Common myeloid progenitor, CD34-positive (primary cell): Measurements from ENCODE around the gene MAP3K12.
A peak's percentile ranks its signal among the peaks of the same experiment; 100 is the strongest.

Experiments used
- CTCF ChIA-PET: fragments of 350-600 bp; sonication (Branson Sonifier 250); formaldehyde crosslinking; loops from one replicate; lab custom pipeline; 2021; ENCODE audit warnings: antibody characterized with exemption; lab: Charles Lee
- POLR2A ChIA-PET: fragments of 350-600 bp; sonication (Branson Sonifier 250); formaldehyde crosslinking; loops from one replicate; lab custom pipeline; 2021; ENCODE audit warnings: antibody characterized with exemption; lab: Charles Lee
- DNase-seq, 3 donors: peaks; one replicate each; pipeline versions ENCODE4 v3.0.0 to v3.0.0-alpha.2; 2013
- H3K27ac ChIP-seq, 2 experiments: 1 replicate in 1 of 2; 2 replicates in 1 of 2; pipeline ENCODE4 v1.7.0; 2013; ENCODE audit warnings: inconsistent platforms in 2 of 2, low read length in 2 of 2, mild to moderate bottlenecking in 2 of 2, low read depth in 1 of 2, moderate library complexity in 1 of 2; ENCODE audit not compliant: severe bottlenecking in 2 of 2, insufficient read depth in 1 of 2, poor library complexity in 1 of 2
- H3K27me3 ChIP-seq, 5 experiments: replicated peaks in 2 of 5; 1 replicate in 3 of 5; 2 replicates in 2 of 5; pipeline versions ENCODE4 v1.6.1 to v1.7.0; 2013; ENCODE audit warnings: low read length in 4 of 5, mild to moderate bottlenecking in 2 of 5, moderate library complexity in 2 of 5, inconsistent platforms in 1 of 5; ENCODE audit not compliant: insufficient read depth in 5 of 5, control insufficient read depth in 4 of 5
- H3K36me3 ChIP-seq, 4 experiments: 1 replicate in 2 of 4; 2 replicates in 2 of 4; pipeline versions ENCODE4 v1.6.1 to v1.7.0; 2013; ENCODE audit warnings: low read length in 3 of 4, control low read depth in 1 of 4, mild to moderate bottlenecking in 1 of 4; ENCODE audit not compliant: control insufficient read depth in 4 of 4, insufficient read depth in 4 of 4
- H3K4me1 ChIP-seq, 4 experiments: 1 replicate in 3 of 4; 2 replicates in 1 of 4; pipeline versions ENCODE4 v1.6.1 to v1.7.1; 2013; ENCODE audit warnings: low read length in 3 of 4, mild to moderate bottlenecking in 3 of 4, control low read depth in 1 of 4, inconsistent platforms in 1 of 4, moderate library complexity in 1 of 4; ENCODE audit not compliant: control insufficient read depth in 4 of 4, insufficient read depth in 4 of 4; ENCODE audit errors: control extremely low read depth in 1 of 4
- H3K4me3 ChIP-seq, 7 experiments: 1 replicate in 4 of 7; 2 replicates in 3 of 7; pipeline versions ENCODE4 v1.5.1 to v1.7.0; 2013; ENCODE audit warnings: mild to moderate bottlenecking in 7 of 7, low read length in 6 of 7, moderate library complexity in 6 of 7, inconsistent platforms in 2 of 7, low read depth in 2 of 7, control low read depth in 1 of 7; ENCODE audit not compliant: insufficient read depth in 4 of 7, control insufficient read depth in 1 of 7; ENCODE audit errors: extremely low read depth in 1 of 7
- H3K9me3 ChIP-seq, 5 experiments: 1 replicate in 4 of 5; 2 replicates in 1 of 5; pipeline versions ENCODE4 v1.6.1 to v1.7.1; 2013; ENCODE audit warnings: low read length in 4 of 5, mild to moderate bottlenecking in 2 of 5, inconsistent platforms in 1 of 5, low read depth in 1 of 5, moderate library complexity in 1 of 5; ENCODE audit not compliant: control insufficient read depth in 4 of 5, insufficient read depth in 2 of 5; ENCODE audit errors: control extremely low read depth in 1 of 5
- WGBS: methylation state at CpG from one replicate; pipeline ENCODE4 v1.1.5; 2013; ENCODE audit not compliant: insufficient coverage; 5-methylcytosine and 5-hydroxymethylcytosine counted together

The MAP3K12 gene

DNA sequence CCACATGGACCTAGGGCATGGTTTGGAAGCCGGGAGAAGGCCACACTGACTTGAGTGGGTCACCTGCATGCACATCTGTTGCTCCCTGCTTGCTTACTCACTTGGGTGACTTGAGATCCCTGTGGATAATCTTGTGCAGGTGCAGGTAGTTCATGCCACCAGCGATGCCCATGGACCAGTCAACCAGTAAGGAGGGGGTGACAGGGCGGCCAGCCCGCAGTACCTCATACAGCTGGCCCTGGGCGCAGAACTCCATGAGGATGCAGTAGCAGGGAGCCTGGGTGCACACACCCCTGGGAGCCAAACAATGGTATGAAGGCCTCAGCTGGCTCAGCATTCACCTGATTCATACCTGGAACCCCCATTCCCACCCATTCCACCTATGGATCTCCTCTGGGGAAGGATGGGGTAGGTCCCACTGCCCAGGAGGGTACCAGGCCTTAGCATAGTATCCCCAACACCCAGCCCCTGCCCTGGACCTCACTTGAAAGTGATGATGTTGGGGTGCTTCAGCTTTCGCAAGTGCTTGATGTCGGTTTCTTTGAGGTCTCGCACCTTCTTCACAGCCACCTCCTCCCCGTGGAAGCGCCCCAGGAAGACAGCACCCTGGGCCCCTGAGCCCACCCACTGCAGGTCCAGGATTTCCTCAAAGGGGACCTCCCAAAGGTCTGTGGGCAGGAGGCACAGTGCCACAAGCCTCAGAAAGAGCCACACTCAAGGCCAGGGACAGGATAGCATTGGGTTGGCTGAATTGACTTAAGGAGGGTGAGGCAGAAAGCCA, 13.1 kb downstream of the MAP3K12 start:
- Histone ChIP-seq H3K27me3 (no peaks in the 10 kb centered on the region), H3K9me3 (no peaks in the 10 kb centered on the region), H3K4me3 (no peak overlapping the region), H3K36me3 (peaks cover 8 to 64% (median 45%) of the 10 kb centered on the region in 4 experiments), H3K4me1 (peaks cover 0 to 2% (median 0%) of the 10 kb centered on the region in 4 experiments), H3K27ac (peak overlapping the region in 1 of 2 experiments; percentile 32)
- no peak for DNase-seq
- ChIA-PET CTCF (interaction anchor here (1.1 to 1.8 kb wide), 2 partner anchors 12 to 23 kb away, joined by 3 to 6 read pairs; no protein-coding TSS in a partner anchor), POLR2A (interaction anchor here (1.0 kb wide), 1 partner anchor 15 kb away, joined by 3 read pairs; the partner anchor contains the start of gene TARBP2)
- 96% methylated on average over 8 of the region's 10 CpGs for WGBS

DNA sequence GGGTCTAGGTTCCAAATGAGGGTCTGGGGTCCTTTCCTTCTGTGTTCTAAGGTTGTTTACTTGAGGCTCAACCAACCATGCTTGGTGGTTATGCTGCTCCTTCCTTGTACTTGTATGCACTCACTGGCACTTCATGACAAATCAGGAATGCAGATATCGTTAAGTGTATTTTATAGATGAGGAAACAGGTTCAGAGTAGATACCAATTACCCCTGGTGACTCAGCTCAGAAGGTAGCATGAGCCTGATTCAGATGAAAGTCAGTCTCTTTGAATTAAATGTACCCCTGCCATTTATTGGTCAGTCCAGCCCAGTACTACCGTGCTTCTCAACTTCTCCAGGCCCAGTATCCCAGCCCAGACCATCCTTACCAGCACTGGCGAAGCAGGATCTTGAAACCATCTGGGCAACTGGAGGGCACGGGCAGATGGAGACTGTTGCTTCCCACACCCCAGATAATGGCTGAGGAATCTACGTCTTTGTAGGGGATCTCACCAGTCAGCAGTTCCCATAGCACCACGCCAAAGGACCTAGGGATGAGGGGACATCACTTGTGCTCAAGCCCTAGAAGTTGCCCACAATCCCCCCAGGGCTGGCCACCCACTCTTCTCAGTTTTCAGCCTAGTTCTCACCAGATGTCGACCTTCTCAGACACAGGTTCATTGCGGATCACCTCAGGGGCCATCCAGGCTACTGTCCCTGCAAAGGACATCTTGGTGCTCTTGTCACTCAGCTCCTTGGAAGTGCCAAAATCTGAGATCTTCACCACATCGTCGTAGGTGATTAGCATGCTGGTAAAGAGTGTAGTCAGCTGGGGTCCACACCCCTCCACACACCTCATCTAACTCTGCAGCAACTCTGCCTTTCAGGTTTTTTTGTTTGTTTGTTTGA, 14.3 kb downstream of the MAP3K12 start:
- Histone ChIP-seq H3K27me3 (no peaks in the 10 kb centered on the region), H3K4me3 (no peak overlapping the region), H3K4me1 (peaks cover 0 to 2% (median 0%) of the 10 kb centered on the region in 4 experiments), H3K27ac (no peak overlapping the region), H3K9me3 (no peaks in the 10 kb centered on the region), H3K36me3 (peaks cover 11 to 76% (median 52%) of the 10 kb centered on the region in 4 experiments)
- WGBS: 93% methylated on average over 8 of the region's 10 CpGs
- POLR2A ChIA-PET: interaction anchor here (1.0 kb wide), 1 partner anchor 15 kb away, joined by 3 read pairs; no protein-coding TSS in a partner anchor
- CTCF ChIA-PET: interaction anchor here (1.6 kb wide), 1 partner anchor 10 kb away, joined by 9 read pairs; no protein-coding TSS in a partner anchor
- DNase-seq: no peak

DNA sequence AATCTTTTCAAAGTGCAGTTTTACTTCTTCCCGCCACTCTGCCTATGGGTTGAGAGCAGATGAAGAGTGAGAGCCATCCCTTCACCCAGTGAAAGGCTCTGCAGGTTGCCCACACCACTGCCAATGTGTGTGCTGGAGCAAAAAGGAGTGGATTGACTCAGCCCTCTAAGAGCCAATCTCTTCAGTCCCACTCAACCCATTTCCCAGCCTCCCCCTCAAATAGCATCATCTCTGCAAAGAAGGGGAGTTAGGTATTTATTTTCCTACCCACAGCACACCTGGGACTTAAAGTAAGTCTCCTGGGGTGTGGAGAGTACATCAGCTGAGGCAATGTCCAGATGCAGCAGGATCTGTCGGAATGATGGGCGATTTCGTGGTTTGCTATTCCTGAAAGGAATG, 15.3 kb downstream of the MAP3K12 start:
- ChIA-PET POLR2A (interaction anchor here (1.2 to 2.5 kb wide), 2 partner anchors 10 to 17 kb away, joined by 7 to 9 read pairs; partner anchors contain the start of gene TARBP2), CTCF (interaction anchor here (0.9 to 3.1 kb wide), 7 partner anchors 8 to 150 kb away, joined by 3 to 23 read pairs (median 3); partner anchors contain the start of genes NPFF and TARBP2)
- no peak for DNase-seq
- H3K27me3 ChIP-seq: no peaks in the 10 kb centered on the region
- no peak overlapping the region for H3K27ac ChIP-seq
- H3K36me3 ChIP-seq: peaks cover 15 to 85% (median 57%) of the 10 kb centered on the region in 4 experiments
- no peak overlapping the region for H3K4me3 ChIP-seq
- H3K4me1 ChIP-seq: peaks cover 0 to 2% (median 0%) of the 10 kb centered on the region in 4 experiments
- no peaks in the 10 kb centered on the region for H3K9me3 ChIP-seq
- 97% methylated on average over 3 of the region's 4 CpGs for WGBS

DNA sequence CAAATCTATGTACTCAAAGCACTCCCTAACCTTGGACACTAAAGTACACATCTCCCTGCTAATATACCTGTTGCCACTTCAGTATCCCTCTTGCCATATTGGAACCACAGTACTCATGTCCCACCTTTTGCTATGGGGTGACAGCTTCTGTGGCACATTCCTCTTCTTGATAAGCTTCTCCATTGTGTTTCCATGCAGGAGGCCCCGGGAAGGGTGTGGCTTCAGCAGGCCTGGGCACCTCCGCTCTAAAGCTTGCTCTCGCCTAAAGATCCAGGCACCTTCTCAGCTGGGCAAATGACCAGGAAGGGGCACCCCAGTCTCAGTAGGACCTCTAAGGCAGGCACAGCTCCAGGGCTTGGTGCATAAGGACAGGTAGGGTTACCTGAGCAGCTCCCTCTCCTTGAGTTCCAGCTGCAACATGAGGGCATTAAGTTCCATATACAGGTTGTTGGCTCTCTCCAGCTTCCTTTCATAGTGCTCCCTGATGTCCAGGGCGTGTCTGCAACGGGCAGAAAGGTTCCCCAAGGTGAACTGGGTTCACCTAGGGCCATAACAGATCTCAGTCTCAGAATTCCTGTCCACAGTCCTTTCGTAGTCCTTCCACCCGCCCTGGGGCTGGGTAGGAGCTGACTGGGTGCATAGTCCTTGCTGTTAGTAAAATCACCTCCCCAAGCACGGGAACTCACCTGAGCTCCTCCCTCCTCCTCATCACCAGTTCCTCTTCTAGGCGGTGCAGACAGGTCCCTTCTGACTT, 15.9 kb downstream of the MAP3K12 start:
- DNase-seq: peak in 1 of 3 donors; percentile 24
- no peak overlapping the region for H3K27ac ChIP-seq

DNA sequence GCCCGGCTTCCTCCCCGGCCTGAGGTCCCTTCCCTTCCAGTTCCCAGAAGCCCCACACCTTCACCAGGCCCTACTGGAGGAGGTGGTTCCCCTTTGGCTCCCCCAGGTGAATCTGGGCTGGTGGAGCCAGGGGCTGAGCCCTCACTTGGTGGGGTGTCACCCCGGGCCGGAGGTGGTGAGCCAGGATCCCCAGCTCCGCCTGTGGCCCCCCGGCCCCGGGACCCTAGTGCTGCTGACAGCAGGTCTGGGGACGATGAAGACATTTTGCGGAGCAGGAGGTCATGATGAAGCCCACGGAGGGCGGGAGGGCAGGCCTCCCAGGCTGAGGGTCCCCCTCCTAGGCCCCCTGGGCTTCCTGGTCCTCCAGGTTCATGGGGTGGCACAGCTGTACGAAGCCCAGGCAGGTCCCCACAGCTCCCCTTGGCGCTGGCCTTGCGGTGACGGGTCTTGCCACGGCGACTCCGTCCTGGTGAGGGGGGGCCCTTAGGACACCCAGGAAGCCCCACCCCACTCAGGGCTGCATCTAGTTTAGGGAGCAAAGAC, 16.6 kb downstream of the MAP3K12 start:
- POLR2A ChIA-PET: interaction anchor here (0.9 to 3.2 kb wide), 6 partner anchors 9 to 29 kb away, joined by 3 to 20 read pairs (median 6); partner anchors contain the start of gene TARBP2
- WGBS: 91% methylated on average over 10 of the region's 18 CpGs

More for the DNA sequence above, 15.9 kb downstream of the MAP3K12 start:
- Histone ChIP-seq H3K4me3 (no peak overlapping the region), H3K36me3 (peaks cover 20 to 91% (median 60%) of the 10 kb centered on the region in 4 experiments), H3K27me3 (no peaks in the 10 kb centered on the region), H3K4me1 (peaks cover 0 to 2% (median 0%) of the 10 kb centered on the region in 4 experiments), H3K9me3 (no peaks in the 10 kb centered on the region)
- ChIA-PET CTCF (interaction anchor here (0.9 to 3.1 kb wide), 9 partner anchors 8 to 150 kb away, joined by 3 to 23 read pairs (median 9); partner anchors contain the start of genes MAP3K12, NPFF and TARBP2), POLR2A (interaction anchor here (0.9 to 3.2 kb wide), 5 partner anchors 9 to 21 kb away, joined by 3 to 20 read pairs (median 7); partner anchors contain the start of gene TARBP2)
- WGBS: 94% methylated on average over 8 of the region's 9 CpGs

More for the DNA sequence above, 16.6 kb downstream of the MAP3K12 start:
- Histone ChIP-seq H3K9me3 (no peaks in the 10 kb centered on the region), H3K4me3 (no peak overlapping the region), H3K27ac (no peak overlapping the region), H3K36me3 (peaks cover 23 to 94% (median 63%) of the 10 kb centered on the region in 4 experiments), H3K27me3 (no peaks in the 10 kb centered on the region), H3K4me1 (peaks cover 0 to 2% (median 0%) of the 10 kb centered on the region in 4 experiments)
- peak in 1 of 3 donors; percentile 29 for DNase-seq
- CTCF ChIA-PET: interaction anchor here (1.0 to 3.1 kb wide), 11 partner anchors 9 to 149 kb away, joined by 3 to 23 read pairs (median 6); partner anchors contain the start of genes MAP3K12, NPFF and TARBP2
